Gastrocnemius medialis (tissue), 4 donors: ENCODE results near the gene RIPOR1. TPM values are rescaled to one million over a fixed set of nuclear protein-coding genes. Genes with fewer than 3 reads are reported as not detected.

Source experiments
- ATAC-seq, 2 donors: fragments of 150-250 bp; one replicate each; pipeline ENCODE4 v1.9.1; 2016
- DNase-seq, 2 donors: peaks; one replicate each; pipeline ENCODE4 v3.0.0-alpha.2; 2019
- H3K27ac ChIP-seq, 4 donors: fragments of 200-600 bp; sonication (generic); 1 replicate in 1 of 4; 2 replicates in 3 of 4; pipeline ENCODE4 v1.5.1; 2016 to 2018; ENCODE audit warnings: mild to moderate bottlenecking in 2 of 4, moderate library complexity in 1 of 4
- H3K27me3 ChIP-seq, 3 donors: fragments of 200-600 bp; sonication (generic) in 2 of 3; 1 replicate in 1 of 3; 2 replicates in 2 of 3; pipeline versions ENCODE4 v1.5.1 to v1.6.0; 2016 to 2019; ENCODE audit warnings: mild to moderate bottlenecking in 1 of 3, moderate library complexity in 1 of 3
- H3K36me3 ChIP-seq, 2 donors: fragments of 200-600 bp; sonication (generic) in 1 of 2; one replicate each; pipeline ENCODE4 v1.5.1; 2017 to 2018
- H3K4me1 ChIP-seq, 2 donors: fragments of 200-600 bp; sonication (generic) in 1 of 2; one replicate each; pipeline ENCODE4 v1.5.1; 2016 to 2017; ENCODE audit warnings: mild to moderate bottlenecking in 2 of 2
- H3K4me3 ChIP-seq, 4 donors: fragments of 200-600 bp; sonication (generic) in 3 of 4; 1 replicate in 1 of 4; 2 replicates in 3 of 4; pipeline ENCODE4 v1.5.1; 2016 to 2019; ENCODE audit warnings: mild to moderate bottlenecking in 2 of 4
- H3K9me3 ChIP-seq, 3 donors: fragments of 200-600 bp; sonication (generic) in 2 of 3; 1 replicate in 1 of 3; 2 replicates in 2 of 3; pipeline ENCODE4 v1.5.1; 2016 to 2019
- CTCF ChIP-seq, 5 experiments: fragments of 450-650 bp in 3 of 5; fragments of 200-600 bp in 2 of 5; sonication (generic) in 2 of 5; IDR thresholded peaks in 4 of 5; conservative IDR thresholded peaks in 1 of 5; 1 replicate in 4 of 5; 2 replicates in 1 of 5; pipeline ENCODE4 v1.5.1; 2016 to 2019; ENCODE audit warnings: antibody characterized with exemption in 5 of 5, mild to moderate bottlenecking in 3 of 5, moderate library complexity in 3 of 5
- POLR2A ChIP-seq, 2 donors: fragments of 450-650 bp; IDR thresholded peaks; one replicate each; pipeline ENCODE4 v1.6.1; 2017; ENCODE audit warnings: antibody characterized with exemption in 2 of 2, mild to moderate bottlenecking in 2 of 2, moderate library complexity in 2 of 2
- in situ Hi-C, 4 donors: fragments of 200-750 bp; cut with MboI; loops; one replicate each; pipeline versions ENCODE4 v1.15.0 to v1.8.0; 2017; ENCODE audit warnings: low sequenced_read_pairs in 4 of 4
- intact Hi-C: fragments of 100-400 bp; cut with DNase I; formaldehyde crosslinking; loops from one replicate; pipeline ENCODE4 v1.15.1; 2023; ENCODE audit warnings: low total_unique reads
- total RNA-seq, 4 donors: library from RNA; depleted of rRNA; stranded (reverse); fragments of >200 nt; gene quantifications; one replicate each; pipeline versions ENCODE4 v1.1.0 to v1.2.3, GENCODE V29; 2016

The RIPOR1 gene
- total RNA-seq, 4 donors from 2014 or later: 10.6 to 65.4 (median 25.1) TPM

- H3K9me3 ChIP-seq: no peaks in the 10 kb centered on the region
- no peaks in the 10 kb centered on the region for H3K27me3 ChIP-seq
- intact Hi-C loops: no loop called here
- peak overlapping the region; percentile 65 to 83 (median 73) for H3K4me3 ChIP-seq
- in situ Hi-C loops: no loop called here
- ATAC-seq (peak; percentile 49 to 70), DNase-seq (peak in 1 of 2 donors; percentile 37)
- peaks cover 0 to 27% of the 10 kb centered on the region in 2 donors for H3K36me3 ChIP-seq
- peak in 1 of 2 donors; percentile 33 for TF ChIP-seq POLR2A (IDR thresholded peaks at IDR 0.05)
- no peak for TF ChIP-seq CTCF (IDR thresholded peaks at IDR 0.05 in 4 of 5, conservative IDR thresholded peaks at IDR 0.05 in 1 of 5)
- H3K4me1 ChIP-seq: peaks cover 7 to 26% of the 10 kb centered on the region in 2 donors
- peak overlapping the region; percentile 75 to 88 (median 85) for H3K27ac ChIP-seq
Measured at GRCh38 chr16:67537636-67538591, 9.3 kb downstream of the RIPOR1 start.

- no peak for ATAC-seq
- intact Hi-C loops: no loop called here
- Histone ChIP-seq H3K27ac (peak overlapping the region; percentile 75 to 88 (median 85)), H3K4me1 (peaks cover 7 to 30% of the 10 kb centered on the region in 2 donors), H3K9me3 (no peaks in the 10 kb centered on the region), H3K36me3 (peaks cover 0 to 34% of the 10 kb centered on the region in 2 donors), H3K27me3 (no peaks in the 10 kb centered on the region), H3K4me3 (peak overlapping the region; percentile 65 to 83 (median 73))
- in situ Hi-C loops: no loop called here
- TF ChIP-seq POLR2A (IDR thresholded peaks at IDR 0.05) (no peak), CTCF (IDR thresholded peaks at IDR 0.05 in 4 of 5, conservative IDR thresholded peaks at IDR 0.05 in 1 of 5) (no peak)
- no peak for DNase-seq
Measured at GRCh38 chr16:67538666-67539101, 10.1 kb downstream of the RIPOR1 start.

- Histone ChIP-seq H3K4me1 (peaks cover 7 to 30% of the 10 kb centered on the region in 2 donors), H3K27me3 (no peaks in the 10 kb centered on the region), H3K27ac (peak overlapping the region in 1 of 4 donors; percentile 88), H3K4me3 (no peak overlapping the region), H3K9me3 (no peaks in the 10 kb centered on the region), H3K36me3 (peaks cover 0 to 40% of the 10 kb centered on the region in 2 donors)
- DNase-seq (no peak), ATAC-seq (no peak)
- TF ChIP-seq CTCF (IDR thresholded peaks at IDR 0.05 in 4 of 5, conservative IDR thresholded peaks at IDR 0.05 in 1 of 5): no peak
- no peak for TF ChIP-seq POLR2A (IDR thresholded peaks at IDR 0.05)
- in situ Hi-C loops: no loop called here
- intact Hi-C loops: no loop called here
Measured at GRCh38 chr16:67539271-67539670, 10.6 kb downstream of the RIPOR1 start.

- no peak overlapping the region for H3K4me3 ChIP-seq
- peaks cover 7 to 30% of the 10 kb centered on the region in 2 donors for H3K4me1 ChIP-seq
- DNase-seq: no peak
- no peak for TF ChIP-seq POLR2A (IDR thresholded peaks at IDR 0.05)
- TF ChIP-seq CTCF (IDR thresholded peaks at IDR 0.05 in 4 of 5, conservative IDR thresholded peaks at IDR 0.05 in 1 of 5): no peak
- peaks cover 0 to 46% of the 10 kb centered on the region in 2 donors for H3K36me3 ChIP-seq
- in situ Hi-C loops (loop anchor here in 1 of 4 donors (10.0 kb wide), 1 partner anchor 105 kb away; the partner anchor contains the start of gene CARMIL2), intact Hi-C loops (no loop called here)
- no peaks in the 10 kb centered on the region for H3K9me3 ChIP-seq
- ATAC-seq: no peak
- peak overlapping the region in 1 of 4 donors; percentile 88 for H3K27ac ChIP-seq
- no peaks in the 10 kb centered on the region for H3K27me3 ChIP-seq
Measured at GRCh38 chr16:67539691-67540635, 11.3 kb downstream of the RIPOR1 start.
